IMR-90 (cell line): ENCODE measurements around the gene TMEM235. TPM values are rescaled to one million over a fixed set of nuclear protein-coding genes. Genes with fewer than 3 reads are reported as not detected.

Source experiments
- ATAC-seq: fragments of 200-7000 bp; cut with Tn5 transposase; 2 replicates; pipeline ENCODE4 v1.9.1; 2020; ENCODE audit warnings: low read depth, mild to moderate bottlenecking, moderate library complexity
- BruUV-seq: library from RNA; stranded (reverse); fragments of 400-500 nt; replicated peaks from 2 replicates; lab custom pipeline; 2021; lab: Mats Ljungman, UMichigan
- CTCF ChIA-PET: fragments of 300-600 bp; formaldehyde crosslinking; extraction: SDS; loops from one replicate; lab custom pipeline; 2021; ENCODE audit warnings: antibody characterized with exemption; lab: Yijun Ruan, JAX
- POLR2A ChIA-PET: fragments of 300-600 bp; sonication (Branson Sonifier 250); formaldehyde crosslinking; loops from one replicate; lab custom pipeline; 2022; ENCODE audit warnings: antibody characterized with exemption; ENCODE audit not compliant: unreplicated experiment; lab: Charles Lee
- DNase-seq: peaks from one replicate; pipeline ENCODE4 v3.0.0; 2013
- H2AFZ ChIP-seq: replicated peaks from 2 replicates; pipeline ENCODE3; 2013; ENCODE audit warnings: low read length, mild to moderate bottlenecking; ENCODE audit not compliant: poor library complexity
- H2AK5ac ChIP-seq: 2 replicates; pipeline ENCODE4 v1.6.1; 2013; ENCODE audit warnings: low read depth, low read length, inconsistent platforms
- H2AK9ac ChIP-seq: replicated peaks from 2 replicates; pipeline ENCODE3; 2013; ENCODE audit warnings: mild to moderate bottlenecking, low read depth, low read length, moderate library complexity; ENCODE audit not compliant: poor library complexity
- H2BK120ac ChIP-seq: 2 replicates; pipeline ENCODE4 v1.6.1; 2013; ENCODE audit warnings: low read depth, low read length, inconsistent platforms
- H2BK15ac ChIP-seq: 3 replicates; pipeline ENCODE4 v1.6.1; 2013; ENCODE audit warnings: low read depth, low read length, inconsistent platforms
- H2BK20ac ChIP-seq: 2 replicates; pipeline ENCODE4 v1.6.1; 2013; ENCODE audit warnings: low read depth, mild to moderate bottlenecking, inconsistent platforms, low read length, moderate library complexity
- H2BK5ac ChIP-seq: 2 replicates; pipeline ENCODE4 v1.6.1; 2013; ENCODE audit warnings: mild to moderate bottlenecking, low read depth, low read length, inconsistent platforms; ENCODE audit not compliant: poor library complexity, severe bottlenecking
- H3K14ac ChIP-seq: replicated peaks from 2 replicates; pipeline ENCODE4 v1.6.1; 2013; ENCODE audit warnings: low read depth, low read length, inconsistent platforms
- H3K18ac ChIP-seq: 2 replicates; pipeline ENCODE4 v1.6.1; 2013; ENCODE audit warnings: low read depth, low read length, control low read depth
- H3K23ac ChIP-seq: 2 replicates; pipeline ENCODE4 v1.6.1; 2013; ENCODE audit warnings: low read depth, low read length, inconsistent platforms
- H3K27ac ChIP-seq: 2 replicates; pipeline ENCODE4 v1.5.1; 2013; ENCODE audit warnings: mild to moderate bottlenecking, control low read depth, low read length; ENCODE audit not compliant: insufficient read depth
- H3K27me3 ChIP-seq: 2 replicates; pipeline ENCODE4 v1.6.1; 2013; ENCODE audit warnings: low read length; ENCODE audit not compliant: control insufficient read depth, insufficient read depth
- H3K36me3 ChIP-seq: 2 replicates; pipeline ENCODE4 v1.6.1; 2013; ENCODE audit warnings: low read length, mixed read lengths; ENCODE audit not compliant: control insufficient read depth, insufficient read depth
- H3K4ac ChIP-seq: 2 replicates; pipeline ENCODE4 v1.6.1; 2013; ENCODE audit warnings: low read depth, low read length, inconsistent platforms
- H3K4me1 ChIP-seq: 2 replicates; pipeline ENCODE4 v1.6.1; 2013; ENCODE audit warnings: low read length, mixed read lengths; ENCODE audit not compliant: control insufficient read depth, insufficient read depth
- H3K4me2 ChIP-seq: 2 replicates; pipeline ENCODE4 v1.6.1; 2013; ENCODE audit warnings: low read depth, mild to moderate bottlenecking, control low read depth, low read length, moderate library complexity
- H3K4me3 ChIP-seq: 2 replicates; pipeline ENCODE4 v1.5.1; 2013; ENCODE audit warnings: low read depth, mild to moderate bottlenecking, control low read depth, low read length, moderate library complexity; ENCODE audit not compliant: insufficient read depth
- H3K56ac ChIP-seq: 2 replicates; pipeline ENCODE4 v1.6.1; 2013; ENCODE audit warnings: low read length, inconsistent platforms; ENCODE audit not compliant: insufficient read depth; ENCODE audit errors: extremely low read depth
- H3K79me1 ChIP-seq, 2 experiments: 2 replicates each; pipeline ENCODE4 v1.6.1; 2013; ENCODE audit warnings: low read length in 2 of 2, inconsistent platforms in 1 of 2, low read depth in 1 of 2
- H3K9ac ChIP-seq: 2 replicates; pipeline ENCODE4 v1.6.1; 2013; ENCODE audit warnings: low read depth, low read length, control low read depth
- H3K9me1 ChIP-seq: 2 replicates; pipeline ENCODE4 v1.6.1; 2013; ENCODE audit warnings: low read length, inconsistent platforms; ENCODE audit not compliant: insufficient read depth
- H3K9me3 ChIP-seq: 2 replicates; pipeline ENCODE4 v1.6.1; 2013; ENCODE audit warnings: low read length; ENCODE audit not compliant: control insufficient read depth, insufficient read depth
- H4K20me1 ChIP-seq: 2 replicates; pipeline ENCODE4 v1.6.1; 2013; ENCODE audit warnings: low read length, inconsistent platforms; ENCODE audit not compliant: insufficient read depth
- H4K5ac ChIP-seq: 2 replicates; pipeline ENCODE4 v1.6.1; 2013; ENCODE audit warnings: mild to moderate bottlenecking, low read depth, low read length, control low read depth
- H4K8ac ChIP-seq, 2 experiments: 2 replicates each; pipeline ENCODE4 v1.6.1; 2013; ENCODE audit warnings: low read depth in 2 of 2, low read length in 2 of 2, control low read depth in 1 of 2, inconsistent platforms in 1 of 2
- H4K91ac ChIP-seq: 2 replicates; pipeline ENCODE4 v1.6.1; 2013; ENCODE audit warnings: low read depth, low read length, inconsistent platforms; ENCODE audit not compliant: insufficient read depth
- BHLHE40 ChIP-seq: fragments of 150-350 bp; IDR thresholded peaks from 2 replicates; pipeline ENCODE4 v1.6.1; 2016; ENCODE audit warnings: mild to moderate bottlenecking, low read depth, low read length
- CTCF ChIP-seq: conservative IDR thresholded peaks from 2 replicates; pipeline ENCODE4 v1.5.1; 2012; ENCODE audit warnings: mild to moderate bottlenecking, low read depth, low read length, improper control_type of control experiment
- ELK1 ChIP-seq: fragments of 150-350 bp; IDR thresholded peaks from 2 replicates; pipeline ENCODE4 v1.6.1; 2016; ENCODE audit warnings: low read depth, mild to moderate bottlenecking, low read length, moderate library complexity, borderline replicate concordance
- FOS ChIP-seq: fragments of 150-350 bp; IDR thresholded peaks from 2 replicates; pipeline ENCODE4 v1.6.1; 2016; ENCODE audit warnings: low read depth, low read length
- MAFK ChIP-seq: IDR thresholded peaks from 2 replicates; pipeline ENCODE4 v1.6.1; 2012; ENCODE audit warnings: low read depth, low read length, improper control_type of control experiment
- MAZ ChIP-seq: IDR thresholded peaks from 2 replicates; pipeline ENCODE4 v1.6.1; 2012; ENCODE audit warnings: low read depth, mild to moderate bottlenecking, low read length, improper control_type of control experiment, moderate library complexity, borderline replicate concordance
- NFE2L2 ChIP-seq: fragments of 150-350 bp; IDR thresholded peaks from 2 replicates; pipeline ENCODE4 v1.6.1; 2016; ENCODE audit warnings: low read depth, mild to moderate bottlenecking, low read length
- RAD21 ChIP-seq: IDR thresholded peaks from 2 replicates; pipeline ENCODE4 v1.6.1; 2012; ENCODE audit warnings: low read length, improper control_type of control experiment
- RCOR1 ChIP-seq: IDR thresholded peaks from 2 replicates; pipeline ENCODE4 v1.6.1; 2012; ENCODE audit warnings: mild to moderate bottlenecking, low read length, improper control_type of control experiment; ENCODE audit not compliant: insufficient replicate concordance
- RFX5 ChIP-seq: IDR thresholded peaks from 2 replicates; pipeline ENCODE4 v1.8.0; 2012; ENCODE audit warnings: low read depth, mild to moderate bottlenecking, low read length, moderate library complexity
- SMC3 ChIP-seq: fragments of 150-350 bp; IDR thresholded peaks from 2 replicates; pipeline ENCODE4 v1.6.1; 2016; ENCODE audit warnings: low read depth, mild to moderate bottlenecking, antibody characterized with exemption, low read length, moderate library complexity
- USF2 ChIP-seq: fragments of 150-350 bp; IDR thresholded peaks from 2 replicates; pipeline ENCODE4 v1.6.1; 2017; ENCODE audit warnings: mild to moderate bottlenecking, antibody characterized with exemption, low read length, low read depth
- WGBS, 2 experiments: methylation state at CpG; one replicate each; pipeline versions ENCODE4 v1.1.5 to v1.1.7; 2013; ENCODE audit warnings: missing lambda C conversion rate in 2 of 2; ENCODE audit not compliant: insufficient read length in 1 of 2; ENCODE audit errors: extremely low coverage in 2 of 2; 5-methylcytosine and 5-hydroxymethylcytosine counted together
- dilution Hi-C: fragments of 300-500 bp; cut with HindIII; formaldehyde crosslinking; loops from one replicate; pipeline ENCODE4 v1.14.3; 2018; ENCODE audit warnings: low sequenced_read_pairs; ENCODE audit not compliant: unreplicated experiment
- in situ Hi-C: fragments of 300-500 bp; cut with MboI; formaldehyde crosslinking; loops from 3 replicates; pipeline ENCODE4 v1.14.3; 2019; ENCODE audit warnings: low sequenced_read_pairs, inconsistent platforms, mixed read lengths
- intact Hi-C: fragments of 100-400 bp; cut with micrococcal nuclease; formaldehyde crosslinking; loops from 2 replicates; pipeline ENCODE4 v1.10.0; 2022
- polyA plus RNA-seq, 3 experiments: library from polyadenylated mRNA; depleted of rRNA; stranded (reverse); fragments of >200 nt; gene quantifications; 2 replicates each; pipeline ENCODE4 v1.2.3, GENCODE V29; 2012; ENCODE audit warnings: low replicate concordance in 1 of 3
- total RNA-seq: library from RNA; depleted of rRNA; stranded (reverse); fragments of >200 nt; gene quantifications from 2 replicates; pipeline ENCODE4 v1.2.3, GENCODE V29; 2012

Gene TMEM235
- total and polyA plus RNA-seq, 2 of the 4 experiments (the other 2 are of a cell fraction): not detected

GRCh38 chr17:78186692-78187595, 44.5 kb upstream of the TMEM235 start, which contains the start of the genes AFMID and TK1:
Gene AFMID, plus strand, starts transcription at chr17:78187362. Its CDS starts 9 bp downstream, at chr17:78187371.
Gene TK1, minus strand, starts transcription at chr17:78187052. Its CDS starts 58 bp downstream, at chr17:78186994.
- ATAC-seq (peak; percentile 99), DNase-seq (peak; percentile 95)
- H3K4ac ChIP-seq: peak within 1 kb of the TSS; percentile 34
- H3K79me1 ChIP-seq: peaks cover 24 to 54% of the 10 kb centered on the region in 2 experiments
- no peak within 1 kb of the TSS for H2BK20ac ChIP-seq
- H4K20me1 ChIP-seq: 0 out of 2 replicates have a peak, but pooled peaks cover 6% of the 10 kb centered on the region
- intact Hi-C loops: loop anchor here (1.0 kb wide), 1 partner anchor 53 kb away; no protein-coding TSS in a partner anchor
- H4K8ac ChIP-seq: peak within 1 kb of the TSS; percentile 56 to 80
- H3K9me1 ChIP-seq: peaks cover 11% of the 10 kb centered on the region; the same call in 1 of the 2 replicates
- H4K91ac ChIP-seq: peak within 1 kb of the TSS; percentile 55; the same call in 1 of the 2 replicates
- peak within 1 kb of the TSS; percentile 20 for H2BK5ac ChIP-seq
- BruUV-seq: no TSS peak
- H2BK120ac ChIP-seq: no peak within 1 kb of the TSS
- 0 out of 2 replicates have a peak within 1 kb of the TSS, but pooled peaks have one; percentile 26 for H3K56ac ChIP-seq
- H3K27me3 ChIP-seq: no peaks in the 10 kb centered on the region
- H4K5ac ChIP-seq: peak within 1 kb of the TSS; percentile 63
- WGBS, 2 experiments: 8% methylated on average over 31 of the region's 57 CpGs; no CpG with 5 or more reads in 1 of the 2 experiments
- no peak within 1 kb of the TSS for H3K23ac ChIP-seq
- dilution Hi-C loops: no loop called here
- peak within 1 kb of the TSS; percentile 99 for H2AFZ ChIP-seq
- H3K36me3 ChIP-seq: peaks cover 3% of the 10 kb centered on the region
- peak within 1 kb of the TSS; percentile 41; the same call in 1 of the 2 replicates for H3K27ac ChIP-seq
- H3K4me2 ChIP-seq: peak within 1 kb of the TSS; percentile 88
- ChIA-PET CTCF (no interaction called here), POLR2A (no interaction called here)
- peak within 1 kb of the TSS; percentile 57 for H3K14ac ChIP-seq
- peak within 1 kb of the TSS; percentile 67 for H2AK9ac ChIP-seq
- peak within 1 kb of the TSS; percentile 57; the same call in 1 of the 2 replicates for H2AK5ac ChIP-seq
- in situ Hi-C loops: no loop called here
- H3K9ac ChIP-seq: peak within 1 kb of the TSS; percentile 65; the same call in 1 of the 2 replicates
- H3K4me1 ChIP-seq: peaks cover 3% of the 10 kb centered on the region
- peak within 1 kb of the TSS; percentile 64 for H3K4me3 ChIP-seq
- H3K18ac ChIP-seq: no peak within 1 kb of the TSS
- H2BK15ac ChIP-seq: no peak within 1 kb of the TSS
- no peaks in the 10 kb centered on the region for H3K9me3 ChIP-seq
- TF ChIP-seq SMC3 (0 out of 2 replicates have a peak, but pooled peaks have one; percentile 23), FOS (peak; percentile 58; the same call in 1 of the 2 replicates), RCOR1 (no peak), CTCF (peak; percentile 97), ELK1 (no peak), USF2 (peak; percentile 67), NFE2L2 (no peak), RFX5 (no peak), MAFK (no peak), BHLHE40 (no peak), RAD21 (no peak), MAZ (peak; percentile 45; the same call in 1 of the 2 replicates)
